NT2/D1 (cell line): ENCODE data around the gene OR51T1.

Experiments used
- SUZ12 ChIP-seq: IDR thresholded peaks from 2 replicates; pipeline ENCODE4 v1.6.1; 2011; ENCODE audit not compliant: insufficient read length, insufficient read depth; ENCODE audit errors: extremely low read depth
- YY1 ChIP-seq: IDR thresholded peaks from 2 replicates; pipeline ENCODE4 v1.6.1; 2011; ENCODE audit not compliant: insufficient read length, insufficient read depth
- ZNF274 ChIP-seq: IDR thresholded peaks from 2 replicates; pipeline ENCODE4 v1.6.1; 2011; ENCODE audit warnings: mild to moderate bottlenecking, low read depth, low read length

GRCh38 chr11:4921796-4922195, 40.1 kb downstream of the OR51T1 start:
- TF ChIP-seq ZNF274: no peak
- TF ChIP-seq SUZ12: no peak
- TF ChIP-seq YY1: no peak
